GM08714 (cell line): ENCODE measurements around the gene TNFAIP8L3.

Experiments
- H3K4me3 ChIP-seq: fragments of 200-500 bp; sonication (Bioruptor generic); 2 replicates; pipeline ENCODE4 v1.5.1; 2014; ENCODE audit warnings: mild to moderate bottlenecking, low read length, inconsistent platforms
- ZNF274 ChIP-seq: IDR thresholded peaks from 2 replicates; pipeline ENCODE4 v1.6.1; 2012; ENCODE audit warnings: mild to moderate bottlenecking, low read depth, low read length

The TNFAIP8L3 gene

DNA sequence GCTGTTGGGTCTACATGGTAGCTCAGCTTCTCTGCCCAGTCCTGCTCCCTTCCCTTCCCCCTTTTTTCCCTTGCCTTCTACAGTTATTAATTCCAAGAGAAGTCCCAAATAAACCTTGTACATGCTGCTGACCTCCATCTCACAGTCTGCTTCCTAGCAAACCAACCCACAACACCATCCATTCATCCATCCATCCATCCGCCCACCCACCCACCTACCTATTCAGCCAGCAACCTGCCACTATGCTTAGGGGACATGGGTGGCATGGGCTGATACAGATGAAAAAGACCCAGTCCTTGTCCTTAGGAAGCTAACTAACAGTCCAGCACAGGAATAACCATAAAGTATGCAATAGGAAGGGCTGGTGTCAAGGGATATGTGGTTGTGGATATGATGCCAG lies 5.7 kb downstream of the TNFAIP8L3 start:
- no peak for TF ChIP-seq ZNF274
- H3K4me3 ChIP-seq, result no peak overlapping the region

DNA sequence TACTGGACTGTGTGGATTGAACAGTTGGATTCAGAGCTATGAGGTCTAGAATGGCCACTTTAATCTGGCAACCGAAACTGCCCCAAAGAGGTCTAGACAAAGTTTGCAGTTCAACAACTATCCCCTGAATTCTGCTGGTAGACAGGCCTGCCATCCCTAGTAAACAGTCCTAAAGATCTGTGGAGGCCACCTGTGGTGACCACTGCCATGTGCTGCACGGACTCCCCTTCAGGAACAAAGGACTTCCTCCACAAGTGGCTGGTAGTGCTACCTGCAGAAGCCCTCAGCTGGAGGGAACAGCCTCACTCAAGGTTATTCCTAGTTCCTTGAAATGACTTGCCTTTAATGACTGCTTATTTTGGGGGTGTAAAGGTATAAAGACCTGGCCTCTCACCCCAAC lies 6.1 kb downstream of the TNFAIP8L3 start:
- no peak for TF ChIP-seq ZNF274
- no peak overlapping the region for H3K4me3 ChIP-seq

DNA sequence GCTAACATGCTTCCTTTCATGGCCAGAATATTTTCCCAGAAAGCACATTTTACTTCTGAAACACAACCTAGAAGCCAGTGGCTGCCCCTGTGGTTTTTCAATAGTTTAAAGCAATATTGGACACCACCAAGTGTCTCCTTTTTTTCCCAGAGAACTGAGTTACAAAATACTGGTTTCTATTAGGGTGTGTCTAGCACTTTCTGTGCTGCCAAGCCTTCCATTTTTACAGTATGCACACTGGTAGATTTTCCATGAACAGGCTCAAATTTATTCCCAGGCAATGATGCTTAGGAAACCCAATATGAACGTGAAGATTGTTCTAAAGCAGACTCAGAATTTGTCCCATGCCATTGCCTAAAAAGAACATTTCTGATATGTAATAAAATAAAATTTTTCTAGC lies 7.2 kb downstream of the TNFAIP8L3 start:
- H3K4me3 ChIP-seq, result no peak overlapping the region
- TF ChIP-seq ZNF274, result no peak

DNA sequence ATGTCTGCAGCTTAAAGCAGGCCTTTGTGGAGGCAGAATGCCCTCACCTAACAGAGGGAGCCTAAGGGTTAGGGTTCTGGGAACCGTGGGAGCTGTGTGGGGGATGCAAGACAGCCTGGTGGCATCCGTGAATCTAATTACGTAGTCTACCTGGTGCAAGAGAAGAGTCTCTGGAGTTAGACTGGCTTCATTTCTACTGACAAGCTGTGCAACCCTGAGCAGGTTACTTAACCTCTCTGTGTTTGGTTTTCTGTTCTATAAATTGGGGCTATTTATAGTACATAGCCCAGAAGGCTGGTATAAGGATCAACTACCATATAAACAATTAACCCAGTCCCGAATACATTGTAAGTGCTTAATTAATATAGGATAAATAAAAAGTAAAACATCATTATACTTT lies 8.3 kb downstream of the TNFAIP8L3 start:
- no peak overlapping the region for H3K4me3 ChIP-seq
- TF ChIP-seq ZNF274, result no peak

DNA sequence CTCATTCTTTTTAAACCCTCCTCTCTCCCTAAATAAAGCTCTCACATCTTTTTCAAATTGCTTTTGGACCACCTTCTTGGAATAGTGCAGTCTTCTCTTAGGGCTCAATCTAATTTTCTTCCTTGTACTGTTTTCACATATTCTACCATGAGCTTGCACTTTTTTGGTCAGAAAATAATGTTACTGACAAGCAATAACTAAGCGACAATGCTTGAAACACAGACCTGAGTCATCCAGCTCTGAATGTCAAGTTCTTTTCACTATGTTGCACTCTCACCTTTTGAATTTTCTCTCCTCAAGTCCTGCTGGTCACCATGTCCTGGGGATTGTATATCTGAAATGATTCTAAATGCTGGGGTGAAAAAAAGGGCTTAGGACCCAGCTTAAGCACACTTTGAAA lies 8.9 kb downstream of the TNFAIP8L3 start:
- TF ChIP-seq ZNF274, result no peak
- H3K4me3 ChIP-seq, result no peak overlapping the region

DNA sequence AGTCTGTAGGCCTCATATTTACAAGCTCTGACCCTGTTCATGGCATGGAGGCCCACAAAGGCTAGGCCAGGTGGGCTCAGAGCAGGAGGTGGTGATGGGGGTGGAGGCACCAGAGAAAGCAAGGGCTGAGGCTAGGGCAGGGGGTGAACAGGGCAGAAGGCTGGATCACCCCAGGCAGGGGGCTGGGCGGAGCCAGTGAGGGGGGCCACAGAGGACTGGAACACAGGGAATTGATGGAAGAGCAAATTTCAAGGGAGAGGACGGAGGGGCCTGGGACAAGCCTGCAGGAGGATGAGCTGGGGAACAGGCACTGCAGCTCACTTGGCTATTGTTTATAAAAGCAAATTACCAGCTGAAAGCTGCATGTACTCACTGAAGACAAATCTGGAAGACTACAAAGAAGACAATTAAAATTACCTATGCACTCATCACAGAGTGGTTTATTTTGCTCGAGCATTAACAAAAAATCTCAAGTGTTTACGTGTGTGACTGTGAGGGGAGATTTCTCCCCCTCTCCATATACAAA lies 11.0 kb downstream of the TNFAIP8L3 start:
- no peak for TF ChIP-seq ZNF274
- no peak overlapping the region for H3K4me3 ChIP-seq

DNA sequence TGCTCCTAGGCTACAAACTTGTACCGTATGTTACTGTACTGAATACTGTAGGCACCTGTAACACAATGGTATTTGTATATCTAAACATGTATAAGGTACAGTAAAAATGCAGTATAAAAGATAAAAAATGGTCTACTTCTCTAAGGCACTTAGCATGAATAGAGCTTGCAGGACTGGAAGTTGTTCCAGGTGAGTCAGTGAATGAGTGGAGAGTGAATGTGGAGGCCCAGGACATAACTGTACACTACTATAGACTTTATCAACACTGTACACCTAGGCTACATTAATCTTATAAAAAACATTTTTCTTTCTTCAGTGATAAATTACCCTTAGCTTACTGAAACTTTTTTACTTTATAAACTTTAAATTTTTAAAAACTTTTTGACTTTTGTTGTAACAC lies 12.5 kb downstream of the TNFAIP8L3 start:
- no peak overlapping the region for H3K4me3 ChIP-seq
- no peak for TF ChIP-seq ZNF274

DNA sequence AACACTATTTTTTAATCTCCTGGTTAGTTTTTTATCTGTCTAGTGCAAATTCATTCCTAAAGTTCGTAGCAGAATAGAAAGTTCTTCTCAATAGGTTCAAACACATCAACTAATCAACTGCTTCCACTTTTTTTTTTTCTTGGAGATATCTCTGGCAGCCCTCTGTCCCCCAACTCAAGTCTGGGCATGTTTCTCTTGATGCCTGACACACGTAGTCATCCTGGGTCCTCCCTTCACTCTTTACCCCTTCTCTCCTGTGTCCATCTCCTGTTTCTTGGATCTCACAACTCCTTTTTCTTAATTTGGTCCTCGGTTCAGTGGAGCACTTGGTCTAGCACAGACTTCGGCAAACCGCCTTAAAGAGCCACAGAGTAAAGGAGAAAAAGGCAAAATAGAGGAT lies 14.4 kb downstream of the TNFAIP8L3 start:
- no peak overlapping the region for H3K4me3 ChIP-seq
- TF ChIP-seq ZNF274, result no peak

DNA sequence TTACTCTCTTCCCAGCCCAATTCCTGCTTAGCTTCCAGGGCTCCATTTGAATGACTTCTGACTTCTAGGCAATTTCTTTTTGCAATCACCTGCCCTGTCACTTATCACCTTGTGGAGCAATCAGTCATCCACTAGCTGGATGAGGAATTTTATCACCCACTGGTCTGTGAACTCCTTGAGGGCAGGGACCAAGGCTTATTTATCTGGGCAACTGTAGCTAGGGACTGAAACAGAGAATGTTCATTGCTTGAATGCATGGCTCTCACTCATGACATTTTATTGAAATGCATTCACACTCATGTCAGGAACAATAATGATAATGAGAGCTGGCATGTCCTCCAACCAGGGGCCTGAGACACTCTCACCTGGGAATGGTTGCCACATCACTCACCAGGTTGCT lies 15.5 kb downstream of the TNFAIP8L3 start:
- H3K4me3 ChIP-seq, result no peak overlapping the region
- no peak for TF ChIP-seq ZNF274

DNA sequence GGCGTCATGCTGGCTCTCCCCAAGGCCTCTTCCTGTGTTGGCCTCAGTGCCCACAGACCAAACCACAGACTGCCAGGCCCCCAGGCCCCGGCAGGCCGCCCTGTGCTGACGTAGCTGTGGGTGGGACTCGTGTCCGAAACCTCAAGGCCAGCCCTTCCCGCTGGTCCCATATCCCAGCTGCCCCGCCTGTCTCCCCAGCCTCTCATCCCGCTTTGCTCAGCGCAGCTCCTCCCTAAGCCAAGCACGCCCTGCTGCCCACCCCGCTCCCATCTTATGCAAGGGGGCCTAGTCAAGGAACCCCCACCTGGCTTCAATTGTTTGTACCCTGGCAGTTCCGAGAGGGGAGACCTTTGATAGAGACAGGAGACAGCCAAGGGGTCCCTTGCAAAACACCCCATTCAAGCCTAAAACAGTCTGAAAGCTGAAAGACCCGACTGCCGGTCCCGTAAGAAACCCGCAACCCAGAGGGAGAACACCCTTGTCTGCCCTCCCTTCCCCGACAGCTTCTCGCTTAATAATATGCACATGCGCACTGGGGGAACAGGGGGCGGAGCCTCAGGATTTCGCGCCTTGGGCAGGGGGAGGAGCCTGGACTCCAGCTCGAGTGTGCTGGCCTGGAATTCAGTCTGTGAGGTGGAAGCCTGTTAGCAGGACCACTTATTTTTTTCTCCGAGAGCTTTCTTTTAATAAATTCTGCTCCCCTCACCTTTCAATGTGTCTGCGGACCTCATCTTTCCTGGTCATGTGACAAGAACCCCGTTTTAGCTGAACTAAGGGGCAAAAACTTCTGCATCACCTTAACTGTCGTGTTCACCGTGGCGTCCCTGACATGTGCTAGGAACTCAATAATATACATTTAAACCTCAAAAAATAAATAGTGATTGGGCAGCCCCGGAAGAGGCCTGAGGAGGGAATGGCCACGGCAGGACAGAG lies 17.2 kb downstream of the TNFAIP8L3 start:
- no peak for TF ChIP-seq ZNF274
- H3K4me3 ChIP-seq, result no peak overlapping the region

DNA sequence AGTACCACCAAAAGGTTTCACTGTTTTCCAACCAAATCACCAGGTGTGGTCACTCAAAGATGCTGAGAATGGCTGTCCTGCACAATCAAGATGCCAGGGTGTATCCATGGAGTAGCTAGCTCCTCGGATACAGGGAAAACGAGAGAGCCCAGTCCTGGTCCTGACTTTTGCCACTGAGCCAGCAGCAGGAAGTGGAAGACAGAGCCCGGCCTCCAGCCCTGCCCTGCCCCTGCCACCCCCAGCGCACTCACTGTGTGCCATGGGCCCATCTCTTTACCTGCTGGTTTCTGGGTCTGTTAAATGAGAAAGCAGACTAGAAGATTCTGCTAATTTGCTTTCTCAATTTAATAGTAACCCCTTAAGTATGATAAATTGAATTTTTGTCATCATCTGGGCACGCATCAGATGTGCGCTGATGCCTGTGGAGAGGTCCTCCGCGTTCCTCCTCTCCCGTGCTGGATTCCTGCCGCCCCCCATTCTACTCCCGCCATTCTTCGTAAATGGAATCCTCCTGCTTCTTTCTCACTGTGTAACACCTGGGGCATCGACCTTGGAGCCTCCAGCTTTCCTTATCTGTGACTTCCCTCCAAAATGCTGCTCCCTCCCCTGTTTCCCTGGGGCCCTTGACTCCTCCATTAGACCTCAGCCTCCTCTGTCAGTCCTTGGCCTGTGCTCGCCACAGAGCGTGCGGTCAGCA lies 18.0 kb downstream of the TNFAIP8L3 start:
- no peak overlapping the region for H3K4me3 ChIP-seq
- no peak for TF ChIP-seq ZNF274

DNA sequence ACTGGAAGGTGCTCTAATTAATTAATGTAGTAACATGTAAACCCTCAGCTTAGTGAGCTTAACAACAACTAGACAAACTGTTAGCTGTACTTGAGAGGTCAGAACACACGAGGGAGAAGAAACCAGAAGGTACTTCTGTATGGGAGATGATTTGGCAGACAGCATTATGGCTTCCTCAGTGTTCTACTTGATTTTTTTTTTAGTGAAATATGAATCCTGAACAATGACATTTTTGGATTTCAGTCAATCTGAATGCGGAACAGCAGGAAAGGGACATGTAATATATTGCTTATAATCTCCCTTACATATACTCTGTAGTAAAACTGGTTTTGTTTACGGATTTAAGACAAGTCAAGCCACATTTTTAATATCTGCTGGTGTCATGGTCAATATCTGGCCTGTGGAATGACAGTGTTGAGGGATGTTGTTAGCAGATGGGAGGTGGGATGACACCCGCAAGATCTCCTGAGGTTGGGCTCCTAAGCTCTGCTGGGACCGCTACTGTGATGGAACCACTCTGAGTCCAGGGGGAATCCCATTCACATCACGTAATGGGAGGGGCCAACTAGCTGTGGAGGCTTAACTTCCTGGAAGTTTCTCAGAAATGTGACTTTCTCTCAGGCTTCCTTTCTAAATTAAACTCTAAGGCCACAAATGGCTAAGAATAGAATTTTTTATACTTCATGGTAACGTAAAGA lies 18.7 kb downstream of the TNFAIP8L3 start:
- TF ChIP-seq ZNF274, result no peak
- H3K4me3 ChIP-seq, result no peak overlapping the region

DNA sequence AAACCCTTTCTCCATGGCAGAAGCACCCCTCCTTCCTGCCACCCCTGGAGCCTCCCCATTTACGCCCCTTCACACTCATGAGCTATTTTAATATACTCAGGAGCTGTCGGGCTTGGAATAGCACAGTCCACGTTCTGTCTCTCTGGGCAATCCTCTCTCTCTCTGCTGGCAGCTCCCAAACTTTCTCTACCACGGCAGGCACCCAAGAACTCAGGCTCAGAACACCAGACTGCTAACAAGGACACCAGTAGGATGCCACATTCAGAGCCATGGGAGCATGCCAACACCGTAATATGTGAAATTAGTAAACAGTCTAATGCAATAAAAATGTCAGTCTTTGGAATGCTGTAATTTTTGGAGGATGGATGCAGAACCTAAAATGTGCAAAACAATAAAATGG lies 19.3 kb downstream of the TNFAIP8L3 start:
- no peak overlapping the region for H3K4me3 ChIP-seq
- TF ChIP-seq ZNF274, result no peak

DNA sequence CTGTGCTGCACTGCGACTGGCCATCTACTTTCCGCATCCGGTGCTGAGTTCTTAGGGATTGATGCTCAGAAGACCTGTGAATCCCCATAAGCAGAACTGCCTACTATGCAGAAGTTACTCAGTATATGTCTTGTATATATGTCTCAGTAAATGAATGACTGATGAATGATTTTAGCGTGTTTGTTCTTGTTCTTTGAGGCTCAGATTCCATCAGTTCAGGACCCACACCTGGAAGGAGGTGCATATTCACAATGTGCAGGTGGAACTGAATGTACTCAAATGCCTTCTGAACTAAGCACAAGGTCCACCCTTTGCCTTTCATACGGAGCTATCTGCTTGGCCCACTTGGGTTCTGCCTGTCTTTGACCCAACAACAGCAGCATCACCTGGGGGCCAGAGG lies 19.8 kb downstream of the TNFAIP8L3 start:
- TF ChIP-seq ZNF274, result no peak

More for the DNA sequence above, 19.8 kb downstream of the TNFAIP8L3 start:
- H3K4me3 ChIP-seq, result no peak overlapping the region
